Endothelial cell of umbilical vein (primary cell): Measurements from ENCODE around the gene FANCC. TPM values are rescaled to one million over a fixed set of nuclear protein-coding genes. Genes with fewer than 3 reads are reported as not detected.

Experiments used
- BruUV-seq: library from RNA; stranded (reverse); fragments of 400-500 nt; replicated peaks from 2 replicates; lab custom pipeline; 2021; lab: Mats Ljungman, UMichigan
- CTCF ChIA-PET: fragments of 300-600, 350-600 bp; sonication (Branson Sonifier 250); formaldehyde crosslinking; loops from one replicate; lab custom pipeline; 2021; ENCODE audit warnings: antibody characterized with exemption, inconsistent platforms; lab: Charles Lee
- POLR2A ChIA-PET: fragments of 300-600, 350-600 bp; sonication (Branson Sonifier 250); formaldehyde crosslinking; loops from one replicate; lab custom pipeline; 2021; ENCODE audit warnings: antibody characterized with exemption, inconsistent platforms; lab: Charles Lee
- DNase-seq: peaks from one replicate; pipeline ENCODE4 v3.0.0-alpha.2; 2011; ENCODE audit warnings: low read depth, low spot score
- FAIRE-seq: peaks from 2 replicates; lab custom pipeline; 2011; peaks lifted over from hg19 to GRCh38; lab: Jason Lieb, UNC
- H2AFZ ChIP-seq: 2 replicates; pipeline ENCODE4 v1.6.0; 2012; ENCODE audit warnings: low read depth, low read length, control low read depth, inconsistent platforms
- H3K27ac ChIP-seq: 2 replicates; pipeline ENCODE4 v1.5.1; 2011; ENCODE audit warnings: low read depth, mild to moderate bottlenecking, control low read depth, low read length, moderate library complexity; ENCODE audit not compliant: insufficient read depth
- H3K27me3 ChIP-seq, 2 experiments: 2 replicates each; pipeline versions ENCODE4 v1.6.0 to v1.6.1; 2011; ENCODE audit warnings: low read length in 2 of 2, mixed read lengths in 1 of 2; ENCODE audit not compliant: control insufficient read depth in 2 of 2, insufficient read depth in 2 of 2
- H3K36me3 ChIP-seq, 2 experiments: 2 replicates in 1 of 2; 3 replicates in 1 of 2; pipeline ENCODE4 v1.5.1; 2011; ENCODE audit warnings: low read length in 2 of 2, mild to moderate bottlenecking in 1 of 2, moderate library complexity in 1 of 2; ENCODE audit not compliant: control insufficient read depth in 2 of 2, insufficient read depth in 2 of 2; ENCODE audit errors: extremely low read depth in 1 of 2
- H3K4me1 ChIP-seq: 3 replicates; pipeline ENCODE4 v1.5.1; 2011; ENCODE audit warnings: mild to moderate bottlenecking, low read length; ENCODE audit not compliant: control insufficient read depth, insufficient read depth; ENCODE audit errors: extremely low read depth
- H3K4me2 ChIP-seq: 2 replicates; pipeline ENCODE4 v1.6.1; 2011; ENCODE audit warnings: low read length, control low read depth, mixed read lengths; ENCODE audit not compliant: insufficient read depth
- H3K4me3 ChIP-seq, 3 experiments: fragments of 200-600 bp in 1 of 3; sonication (generic), shearing (Covaris generic) in 1 of 3; replicated peaks in 1 of 3; 2 replicates each; pipeline ENCODE4 v1.5.1; 2011 to 2016; ENCODE audit warnings: control low read depth in 3 of 3, low read length in 3 of 3, mild to moderate bottlenecking in 2 of 3, inconsistent platforms in 1 of 3, low read depth in 1 of 3, moderate library complexity in 1 of 3; ENCODE audit not compliant: insufficient read depth in 1 of 3
- H3K79me2 ChIP-seq: 2 replicates; pipeline ENCODE4 v1.6.0; 2012; ENCODE audit warnings: low read length, inconsistent platforms; ENCODE audit not compliant: control insufficient read depth, insufficient read depth
- H3K9ac ChIP-seq: replicated peaks from 2 replicates; pipeline ENCODE3; 2011; ENCODE audit warnings: low read length, control low read depth; ENCODE audit not compliant: insufficient read depth; ENCODE audit errors: extremely low read depth
- H3K9me1 ChIP-seq: replicated peaks from 3 replicates; pipeline ENCODE4 v1.6.0; 2011; ENCODE audit warnings: mild to moderate bottlenecking, low read length; ENCODE audit not compliant: control insufficient read depth, insufficient read depth; ENCODE audit errors: extremely low read depth
- H3K9me3 ChIP-seq: replicated peaks from 2 replicates; pipeline ENCODE4 v1.5.1; 2012; ENCODE audit warnings: low read length, inconsistent platforms; ENCODE audit not compliant: control insufficient read depth, insufficient read depth
- H4K20me1 ChIP-seq: replicated peaks from 2 replicates; pipeline ENCODE3; 2011; ENCODE audit warnings: mild to moderate bottlenecking, low read length; ENCODE audit not compliant: control insufficient read depth, insufficient read depth; ENCODE audit errors: extremely low read depth
- EZH2 ChIP-seq: IDR thresholded peaks from 2 replicates; pipeline ENCODE4 v1.6.1; 2012; ENCODE audit warnings: borderline replicate concordance, low read depth, mild to moderate bottlenecking, moderate library complexity, low read length, inconsistent platforms; ENCODE audit not compliant: severe bottlenecking
- FOS ChIP-seq: IDR thresholded peaks from 2 replicates; pipeline ENCODE4 v1.6.1; 2011; ENCODE audit warnings: mild to moderate bottlenecking, low read length, moderate library complexity, borderline replicate concordance; ENCODE audit not compliant: insufficient read depth
- GATA2 ChIP-seq: IDR thresholded peaks from 2 replicates; pipeline ENCODE4 v1.7.0; 2011; ENCODE audit warnings: low read depth, mild to moderate bottlenecking, moderate library complexity, mixed read lengths, low read length; ENCODE audit not compliant: insufficient read length, insufficient read depth
- JUN ChIP-seq: IDR thresholded peaks from 2 replicates; pipeline ENCODE4 v1.6.1; 2011; ENCODE audit warnings: borderline replicate concordance, low read depth; ENCODE audit not compliant: insufficient read length, insufficient read depth
- MYC ChIP-seq: IDR thresholded peaks from one replicate; pipeline ENCODE4 v1.6.1; 2011; ENCODE audit warnings: mild to moderate bottlenecking, low read depth, low read length
- POLR2AphosphoS5 ChIP-seq: IDR thresholded peaks from 2 replicates; pipeline ENCODE4 v1.6.1; 2012; ENCODE audit warnings: low read depth, mild to moderate bottlenecking, control low read depth, low read length, moderate library complexity; ENCODE audit not compliant: insufficient read depth
- dilution Hi-C: fragments of 300-500 bp; cut with MboI; formaldehyde crosslinking; loops from one replicate; pipeline ENCODE4 v1.15.0; 2019; ENCODE audit warnings: low sequenced_read_pairs; ENCODE audit not compliant: extremely low pct_ligation_motif_present
- intact Hi-C: fragments of 100-400 bp; cut with micrococcal nuclease; formaldehyde crosslinking; loops from one replicate; pipeline ENCODE4 v1.10.0; 2022
- polyA plus RNA-seq, 4 experiments: library from polyadenylated mRNA; depleted of rRNA in 3 of 4; stranded (reverse) in 3 of 4; unstranded in 1 of 4; fragments of >200 nt; gene quantifications; 2 replicates each; pipeline versions ENCODE4 v1.2.1 to v1.2.3, GENCODE V29; 2011 to 2012; ENCODE audit warnings: missing spikeins in 1 of 4
- total RNA-seq: library from RNA; stranded (reverse); gene quantifications from 2 replicates; pipeline ENCODE4 v1.2.3, GENCODE V29; 2021
- TF ChIP-seq, protein P1 (sequence below): IDR thresholded peaks from 2 replicates; pipeline ENCODE4 v1.6.1; 2011; ENCODE audit not compliant: insufficient read depth, insufficient read length

FANCC gene
- total and polyA plus RNA-seq, 2 donors (not counting 3 experiments of a cell fraction or from before 2014, with no cell fraction given): 5.7 to 13.1 TPM

DNA sequence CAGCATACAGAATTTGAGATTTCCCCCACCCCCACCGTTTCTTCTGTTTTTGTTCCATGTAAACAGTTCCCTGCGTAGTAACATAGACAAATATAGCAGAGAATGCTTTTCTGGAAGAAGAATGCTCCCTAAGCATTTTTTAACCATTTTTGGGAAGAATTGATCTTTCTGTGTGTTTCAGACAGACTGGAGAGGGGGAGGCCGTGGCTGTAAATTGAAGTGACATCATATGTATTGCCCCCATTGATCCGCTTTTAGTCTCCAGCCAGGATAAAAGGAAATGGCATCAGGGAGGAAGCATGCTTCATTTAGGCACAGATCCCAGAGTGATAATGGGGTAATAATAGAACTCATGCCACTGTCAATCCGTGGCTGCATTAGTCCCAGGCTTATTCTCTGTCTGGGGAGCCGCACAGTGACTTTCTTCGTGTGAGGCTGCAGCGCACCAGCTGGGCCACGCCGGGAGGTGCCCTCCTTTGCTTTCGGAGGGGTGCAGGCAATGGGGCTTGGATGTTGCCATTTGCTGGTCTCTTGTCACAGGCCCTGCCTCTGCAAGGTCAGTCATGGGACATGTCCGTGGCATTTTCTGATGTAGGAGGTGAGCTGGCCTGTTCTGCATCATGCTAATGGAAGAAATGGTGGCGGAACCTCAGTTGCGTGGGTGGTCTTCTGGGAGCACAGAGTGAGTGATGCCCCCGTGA is 261.5 kb downstream of the FANCC start:
- Histone ChIP-seq H3K79me2 (peaks cover 27% of the 10 kb centered on the region), H3K4me3 (no peak overlapping the region), H2AFZ (no peak overlapping the region), H4K20me1 (peaks cover 3% of the 10 kb centered on the region), H3K4me2 (peak overlapping the region; percentile 28), H3K27me3 (no peaks in the 10 kb centered on the region), H3K27ac (peak overlapping the region; percentile 72), H3K4me1 (peaks cover 18% of the 10 kb centered on the region), H3K36me3 (peaks cover 0 to 2% of the 10 kb centered on the region in 2 experiments), H3K9me3 (no peaks in the 10 kb centered on the region), H3K9ac (peak overlapping the region; percentile 52), H3K9me1 (no peaks in the 10 kb centered on the region)
- TF ChIP-seq JUN: peak; percentile 60
- peak; percentile 89 for TF ChIP-seq GATA2
- TF ChIP-seq POLR2AphosphoS5: no peak
- FAIRE-seq: peak; percentile 88
- ChIA-PET POLR2A (no interaction called here), CTCF (interaction anchor here (0.8 kb wide), 1 partner anchor 8 kb away, joined by 3 read pairs; no protein-coding TSS in a partner anchor)
- BruUV-seq: TSS peak; percentile 30
- intact Hi-C loops (loop anchor here (2.0 kb wide), 1 partner anchor 49 kb away; no protein-coding TSS in a partner anchor), dilution Hi-C loops (no loop called here)
- DNase-seq: peak; percentile 74

DNA sequence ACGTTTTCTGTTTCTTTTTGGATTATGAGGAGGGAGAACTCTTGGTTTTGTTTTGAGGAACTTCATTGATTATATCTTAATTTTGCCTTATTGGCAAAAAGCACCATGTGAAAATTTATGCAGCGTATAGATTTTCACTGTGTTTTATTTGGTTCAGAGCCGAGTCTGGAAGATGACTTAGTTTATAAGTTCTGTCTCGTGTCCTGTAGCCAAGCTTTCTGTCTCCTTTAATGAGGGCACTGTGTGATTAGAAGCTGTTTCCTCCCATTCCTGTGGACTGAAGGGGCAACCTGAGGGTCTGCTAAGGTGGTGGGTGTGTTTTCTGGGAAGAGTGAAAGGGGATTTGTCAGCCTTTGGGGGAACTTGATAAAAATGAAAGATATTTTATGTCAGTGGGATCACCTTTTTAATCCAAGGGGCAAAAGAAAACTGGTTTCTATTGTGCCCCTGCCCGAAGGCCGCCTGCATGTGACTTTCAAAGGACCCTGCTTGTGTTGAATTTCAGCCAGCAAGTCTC is 262.1 kb downstream of the FANCC start:
- Histone ChIP-seq H3K9me1 (no peaks in the 10 kb centered on the region), H2AFZ (no peak overlapping the region), H3K27me3 (no peaks in the 10 kb centered on the region), H3K4me2 (peak overlapping the region; percentile 28), H3K36me3 (peaks cover 0 to 2% of the 10 kb centered on the region in 2 experiments), H3K9me3 (no peaks in the 10 kb centered on the region), H3K27ac (peak overlapping the region; percentile 72), H4K20me1 (peaks cover 3% of the 10 kb centered on the region), H3K4me1 (peaks cover 18% of the 10 kb centered on the region), H3K79me2 (peaks cover 27% of the 10 kb centered on the region), H3K9ac (peak overlapping the region; percentile 52), H3K4me3 (no peak overlapping the region)
- peak; percentile 47 for FAIRE-seq
- TSS peak; percentile 19 for BruUV-seq
- TF ChIP-seq MYC: no peak
- TF ChIP-seq, protein P1, sequence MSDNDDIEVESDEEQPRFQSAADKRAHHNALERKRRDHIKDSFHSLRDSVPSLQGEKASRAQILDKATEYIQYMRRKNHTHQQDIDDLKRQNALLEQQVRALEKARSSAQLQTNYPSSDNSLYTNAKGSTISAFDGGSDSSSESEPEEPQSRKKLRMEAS: no peak
- no peak for TF ChIP-seq JUN
- TF ChIP-seq EZH2: no peak
- no peak for TF ChIP-seq FOS
- peak; percentile 75 for DNase-seq
- CTCF ChIA-PET: interaction anchor here (1.1 kb wide), 1 partner anchor 72 kb away, joined by 3 read pairs; no protein-coding TSS in a partner anchor
- dilution Hi-C loops: no loop called here
- POLR2A ChIA-PET: no interaction called here
- intact Hi-C loops: no loop called here
